Gastrocnemius medialis (tissue), 4 donors: ENCODE measurements around the gene COX20.

Experiments used
- CTCF ChIP-seq, 5 experiments: fragments of 450-650 bp in 3 of 5; fragments of 200-600 bp in 2 of 5; sonication (generic) in 2 of 5; IDR thresholded peaks in 4 of 5; conservative IDR thresholded peaks in 1 of 5; 1 replicate in 4 of 5; 2 replicates in 1 of 5; pipeline ENCODE4 v1.5.1; 2016 to 2019; ENCODE audit warnings: antibody characterized with exemption in 5 of 5, mild to moderate bottlenecking in 3 of 5, moderate library complexity in 3 of 5
- POLR2A ChIP-seq, 2 donors: fragments of 450-650 bp; IDR thresholded peaks; one replicate each; pipeline ENCODE4 v1.6.1; 2017; ENCODE audit warnings: antibody characterized with exemption in 2 of 2, mild to moderate bottlenecking in 2 of 2, moderate library complexity in 2 of 2

- TF ChIP-seq CTCF (IDR thresholded peaks at IDR 0.05 in 4 of 5, conservative IDR thresholded peaks at IDR 0.05 in 1 of 5) (no peak), POLR2A (IDR thresholded peaks at IDR 0.05) (no peak)
These were observed 33.3 kb downstream of the COX20 start for GRCh38 chr1:244868484-244869363.
